Measurements from ENCODE around the gene SMIM12.

DNA sequence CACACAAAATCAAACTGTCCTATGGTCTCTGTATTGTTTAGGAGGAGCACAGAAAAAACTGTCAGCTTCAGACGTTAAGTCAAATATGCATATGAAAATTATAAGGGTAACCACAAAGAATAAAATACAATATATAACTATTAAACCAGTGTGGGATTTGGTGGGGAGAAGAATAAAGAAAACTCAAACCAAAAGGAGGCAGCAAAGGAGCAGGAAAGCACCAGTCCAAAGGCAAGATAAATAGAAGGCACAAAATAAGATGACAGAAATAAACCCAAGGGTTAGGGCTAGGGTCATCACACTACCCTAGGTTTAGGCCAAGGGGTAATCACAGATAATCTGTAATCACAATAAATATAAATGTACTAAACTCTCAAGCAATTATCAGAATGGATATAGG lies 37.1 kb upstream of the SMIM12 start:
- TF ChIP-seq, protein P1, sequence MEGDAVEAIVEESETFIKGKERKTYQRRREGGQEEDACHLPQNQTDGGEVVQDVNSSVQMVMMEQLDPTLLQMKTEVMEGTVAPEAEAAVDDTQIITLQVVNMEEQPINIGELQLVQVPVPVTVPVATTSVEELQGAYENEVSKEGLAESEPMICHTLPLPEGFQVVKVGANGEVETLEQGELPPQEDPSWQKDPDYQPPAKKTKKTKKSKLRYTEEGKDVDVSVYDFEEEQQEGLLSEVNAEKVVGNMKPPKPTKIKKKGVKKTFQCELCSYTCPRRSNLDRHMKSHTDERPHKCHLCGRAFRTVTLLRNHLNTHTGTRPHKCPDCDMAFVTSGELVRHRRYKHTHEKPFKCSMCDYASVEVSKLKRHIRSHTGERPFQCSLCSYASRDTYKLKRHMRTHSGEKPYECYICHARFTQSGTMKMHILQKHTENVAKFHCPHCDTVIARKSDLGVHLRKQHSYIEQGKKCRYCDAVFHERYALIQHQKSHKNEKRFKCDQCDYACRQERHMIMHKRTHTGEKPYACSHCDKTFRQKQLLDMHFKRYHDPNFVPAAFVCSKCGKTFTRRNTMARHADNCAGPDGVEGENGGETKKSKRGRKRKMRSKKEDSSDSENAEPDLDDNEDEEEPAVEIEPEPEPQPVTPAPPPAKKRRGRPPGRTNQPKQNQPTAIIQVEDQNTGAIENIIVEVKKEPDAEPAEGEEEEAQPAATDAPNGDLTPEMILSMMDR (IDR thresholded peaks at IDR 0.05; ENCODE audit: borderline replicate concordance, extremely low read depth, low read length, poor library complexity, severe bottlenecking): no peak
- no peak for TF ChIP-seq EZH2 (IDR thresholded peaks at IDR 0.05; ENCODE audit: borderline replicate concordance, low read depth, low read length, severe bottlenecking)

Data from DND-41 (cell line).